Liver (tissue), 9 donors: ENCODE data around the gene C19orf53. TPM values are rescaled to one million over a fixed set of nuclear protein-coding genes. Genes with fewer than 3 reads are reported as not detected.

Source experiments
- DNase-seq: peaks from one replicate; pipeline ENCODE4 v3.0.0-alpha.2; 2017; ENCODE audit warnings: low spot score
- H3K27ac ChIP-seq, 2 donors: one replicate each; pipeline ENCODE4 v1.7.0; 2013; ENCODE audit warnings: inconsistent platforms in 2 of 2, low read length in 2 of 2, control low read depth in 1 of 2, low read depth in 1 of 2, mild to moderate bottlenecking in 1 of 2
- H3K27me3 ChIP-seq, 4 donors: one replicate each; pipeline versions ENCODE4 v1.6.1 to v1.7.0; 2013; ENCODE audit warnings: low read length in 3 of 4, inconsistent platforms in 1 of 4, mild to moderate bottlenecking in 1 of 4, moderate library complexity in 1 of 4; ENCODE audit not compliant: control insufficient read depth in 4 of 4, insufficient read depth in 4 of 4
- H3K36me3 ChIP-seq, 4 donors: one replicate each; pipeline versions ENCODE4 v1.6.1 to v1.7.0; 2013; ENCODE audit warnings: low read length in 3 of 4, mild to moderate bottlenecking in 3 of 4, low read depth in 1 of 4, moderate library complexity in 1 of 4; ENCODE audit not compliant: control insufficient read depth in 4 of 4, insufficient read depth in 3 of 4
- H3K4me1 ChIP-seq, 4 donors: one replicate each; pipeline versions ENCODE4 v1.6.1 to v1.7.0; 2013; ENCODE audit warnings: low read length in 3 of 4, mild to moderate bottlenecking in 3 of 4, moderate library complexity in 1 of 4; ENCODE audit not compliant: control insufficient read depth in 4 of 4, insufficient read depth in 4 of 4
- H3K4me3 ChIP-seq, 3 donors: one replicate each; pipeline versions ENCODE4 v1.6.1 to v1.7.0; 2013; ENCODE audit warnings: low read length in 3 of 3, control low read depth in 1 of 3, low read depth in 1 of 3, mild to moderate bottlenecking in 1 of 3
- H3K9ac ChIP-seq, 2 donors: one replicate each; pipeline ENCODE4 v1.7.0; 2013; ENCODE audit warnings: low read length in 2 of 2, mild to moderate bottlenecking in 2 of 2, moderate library complexity in 2 of 2, control low read depth in 1 of 2, low read depth in 1 of 2
- H3K9me3 ChIP-seq, 4 donors: one replicate each; pipeline versions ENCODE4 v1.6.1 to v1.7.0; 2013; ENCODE audit warnings: low read length in 3 of 4; ENCODE audit not compliant: control insufficient read depth in 4 of 4
- CTCF ChIP-seq: fragments of 150-350 bp; IDR thresholded peaks from 2 replicates; pipeline ENCODE4 v1.5.1; 2017; ENCODE audit warnings: improper control_type of control experiment, low read depth, low read length; ENCODE audit not compliant: missing input control
- EGR1 ChIP-seq, 2 donors: IDR thresholded peaks; 2 replicates each; pipeline ENCODE4 v1.6.1; 2016 to 2018; ENCODE audit warnings: antibody characterized with exemption in 2 of 2, low read depth in 2 of 2
- FOXA1 ChIP-seq: IDR thresholded peaks from 2 replicates; pipeline ENCODE4 v1.6.1; 2016; ENCODE audit warnings: antibody characterized with exemption
- FOXA2 ChIP-seq: IDR thresholded peaks from 2 replicates; pipeline ENCODE4 v1.6.1; 2016; ENCODE audit warnings: antibody characterized with exemption
- GABPA ChIP-seq, 2 donors: IDR thresholded peaks in 1 of 2; conservative IDR thresholded peaks in 1 of 2; 2 replicates each; pipeline ENCODE4 v1.6.1; 2016; ENCODE audit warnings: antibody characterized with exemption in 2 of 2, mild to moderate bottlenecking in 1 of 2, moderate library complexity in 1 of 2
- HNF4A ChIP-seq, 2 donors: conservative IDR thresholded peaks; 2 replicates each; pipeline ENCODE4 v1.6.1; 2016; ENCODE audit warnings: antibody characterized with exemption in 2 of 2, mild to moderate bottlenecking in 2 of 2
- HNF4G ChIP-seq: IDR thresholded peaks from 2 replicates; pipeline ENCODE4 v1.6.1; 2016; ENCODE audit warnings: antibody characterized with exemption
- JUND ChIP-seq, 2 donors: IDR thresholded peaks; 2 replicates each; pipeline ENCODE4 v1.6.1; 2016; ENCODE audit warnings: antibody characterized with exemption in 2 of 2
- NR2F2 ChIP-seq: IDR thresholded peaks from 2 replicates; pipeline ENCODE4 v1.6.1; 2016; ENCODE audit warnings: antibody characterized with exemption
- RAD21 ChIP-seq, 2 donors: IDR thresholded peaks; 2 replicates each; pipeline ENCODE4 v1.6.1; 2016; ENCODE audit warnings: antibody characterized with exemption in 2 of 2, mild to moderate bottlenecking in 2 of 2
- RXRA ChIP-seq, 2 donors: IDR thresholded peaks; 2 replicates each; pipeline ENCODE4 v1.6.1; 2017 to 2018; ENCODE audit warnings: antibody characterized with exemption in 2 of 2, mild to moderate bottlenecking in 1 of 2
- SP1 ChIP-seq: IDR thresholded peaks from 2 replicates; pipeline ENCODE4 v1.6.1; 2018; ENCODE audit warnings: antibody characterized with exemption, mild to moderate bottlenecking
- TAF1 ChIP-seq: conservative IDR thresholded peaks from 2 replicates; pipeline ENCODE4 v1.6.1; 2016; ENCODE audit warnings: antibody characterized with exemption, mild to moderate bottlenecking
- YY1 ChIP-seq: IDR thresholded peaks from 2 replicates; pipeline ENCODE4 v1.6.1; 2016; ENCODE audit warnings: antibody characterized with exemption, mild to moderate bottlenecking
- WGBS: extraction: QIAGEN DNeasy Blood & Tissue Kit; methylation state at CpG from one replicate; pipeline ENCODE4 v1.1.7; 2013; 5-methylcytosine and 5-hydroxymethylcytosine counted together
- polyA plus RNA-seq, 2 donors: library from polyadenylated mRNA; stranded (reverse) in 1 of 2; unstranded in 1 of 2; fragments of 200-250 nt in 1 of 2; fragments of >200 nt in 1 of 2; fragmentation: Nextera tagmentation in 1 of 2; extraction: Ambion mirVana in 1 of 2; gene quantifications; one replicate each; pipeline versions ENCODE4 v1.2.1 to v1.2.3, GENCODE V29; 2013 to 2015
- total RNA-seq, 2 donors: library from RNA; depleted of rRNA; stranded (reverse); fragments of >200 nt; gene quantifications; one replicate each; pipeline ENCODE4 v1.2.3, GENCODE V29; 2014
- TF ChIP-seq, protein P1 (sequence below): IDR thresholded peaks from 2 replicates; pipeline ENCODE4 v1.6.1; 2016; ENCODE audit warnings: antibody characterized with exemption, mild to moderate bottlenecking
- TF ChIP-seq, protein P2 (sequence below): IDR thresholded peaks from 2 replicates; pipeline ENCODE4 v1.6.1; 2016; ENCODE audit warnings: antibody characterized with exemption
- TF ChIP-seq, protein P3 (sequence below): IDR thresholded peaks from 2 replicates; pipeline ENCODE4 v1.6.1; 2016; ENCODE audit warnings: antibody characterized with exemption
- TF ChIP-seq, protein P4 (sequence below): IDR thresholded peaks from 2 replicates; pipeline ENCODE4 v1.6.1; 2016; ENCODE audit warnings: antibody characterized with exemption
- donor health status: healthy.
- donor health status: healthy.
- donor health status: healthy.
- donor health status: healthy.
- donor health status: healthy.

Gene C19orf53
- total and polyA plus RNA-seq, 4 donors: 18.5 to 88.5 (median 59.5) TPM

DNA sequence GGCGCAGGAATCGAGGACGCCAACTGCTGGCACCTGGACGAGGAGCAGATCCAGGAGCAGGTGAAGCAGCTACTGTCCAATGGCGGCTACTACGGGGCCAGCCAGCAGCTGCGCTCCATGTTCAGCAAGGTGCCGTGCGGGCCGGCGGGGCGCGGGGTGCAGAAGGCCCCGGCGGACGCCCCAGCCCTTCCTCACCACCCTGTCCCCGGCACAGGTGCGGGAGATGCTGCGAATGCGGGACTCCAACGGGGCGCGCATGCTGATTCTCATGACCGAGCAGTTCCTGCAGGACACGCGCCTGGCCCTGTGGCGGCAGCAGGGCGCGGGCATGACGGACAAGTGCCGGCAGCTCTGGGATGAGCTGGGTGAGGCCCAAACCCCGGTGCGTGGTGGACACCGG lies 34.6 kb downstream of the C19orf53 start:
- Histone ChIP-seq H3K27ac (no peak overlapping the region), H3K36me3 (peaks cover 0 to 3% (median 0%) of the 10 kb centered on the region in 4 donors), H3K27me3 (no peaks in the 10 kb centered on the region), H3K9me3 (no peaks in the 10 kb centered on the region), H3K9ac (no peak overlapping the region), H3K4me3 (no peak overlapping the region), H3K4me1 (no peaks in the 10 kb centered on the region)
- WGBS: 97% methylated on average over 34 of the region's 34 CpGs
- no peak for DNase-seq
- TF ChIP-seq FOXA1: no peak

GRCh38 chr19:13812544-13812943 lies 38.3 kb downstream of the C19orf53 start:
- Histone ChIP-seq H3K4me3 (no peak overlapping the region), H3K9me3 (no peaks in the 10 kb centered on the region), H3K36me3 (peaks cover 0 to 3% (median 0%) of the 10 kb centered on the region in 4 donors), H3K27ac (no peak overlapping the region), H3K27me3 (no peaks in the 10 kb centered on the region), H3K9ac (no peak overlapping the region), H3K4me1 (no peaks in the 10 kb centered on the region)
- TF ChIP-seq, protein P1, sequence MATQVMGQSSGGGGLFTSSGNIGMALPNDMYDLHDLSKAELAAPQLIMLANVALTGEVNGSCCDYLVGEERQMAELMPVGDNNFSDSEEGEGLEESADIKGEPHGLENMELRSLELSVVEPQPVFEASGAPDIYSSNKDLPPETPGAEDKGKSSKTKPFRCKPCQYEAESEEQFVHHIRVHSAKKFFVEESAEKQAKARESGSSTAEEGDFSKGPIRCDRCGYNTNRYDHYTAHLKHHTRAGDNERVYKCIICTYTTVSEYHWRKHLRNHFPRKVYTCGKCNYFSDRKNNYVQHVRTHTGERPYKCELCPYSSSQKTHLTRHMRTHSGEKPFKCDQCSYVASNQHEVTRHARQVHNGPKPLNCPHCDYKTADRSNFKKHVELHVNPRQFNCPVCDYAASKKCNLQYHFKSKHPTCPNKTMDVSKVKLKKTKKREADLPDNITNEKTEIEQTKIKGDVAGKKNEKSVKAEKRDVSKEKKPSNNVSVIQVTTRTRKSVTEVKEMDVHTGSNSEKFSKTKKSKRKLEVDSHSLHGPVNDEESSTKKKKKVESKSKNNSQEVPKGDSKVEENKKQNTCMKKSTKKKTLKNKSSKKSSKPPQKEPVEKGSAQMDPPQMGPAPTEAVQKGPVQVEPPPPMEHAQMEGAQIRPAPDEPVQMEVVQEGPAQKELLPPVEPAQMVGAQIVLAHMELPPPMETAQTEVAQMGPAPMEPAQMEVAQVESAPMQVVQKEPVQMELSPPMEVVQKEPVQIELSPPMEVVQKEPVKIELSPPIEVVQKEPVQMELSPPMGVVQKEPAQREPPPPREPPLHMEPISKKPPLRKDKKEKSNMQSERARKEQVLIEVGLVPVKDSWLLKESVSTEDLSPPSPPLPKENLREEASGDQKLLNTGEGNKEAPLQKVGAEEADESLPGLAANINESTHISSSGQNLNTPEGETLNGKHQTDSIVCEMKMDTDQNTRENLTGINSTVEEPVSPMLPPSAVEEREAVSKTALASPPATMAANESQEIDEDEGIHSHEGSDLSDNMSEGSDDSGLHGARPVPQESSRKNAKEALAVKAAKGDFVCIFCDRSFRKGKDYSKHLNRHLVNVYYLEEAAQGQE: no peak
- no peak for TF ChIP-seq TAF1
- TF ChIP-seq, protein P2, sequence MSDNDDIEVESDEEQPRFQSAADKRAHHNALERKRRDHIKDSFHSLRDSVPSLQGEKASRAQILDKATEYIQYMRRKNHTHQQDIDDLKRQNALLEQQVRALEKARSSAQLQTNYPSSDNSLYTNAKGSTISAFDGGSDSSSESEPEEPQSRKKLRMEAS: no peak
- no peak for TF ChIP-seq JUND (IDR thresholded peaks at IDR 0.05)
- TF ChIP-seq, protein P3, sequence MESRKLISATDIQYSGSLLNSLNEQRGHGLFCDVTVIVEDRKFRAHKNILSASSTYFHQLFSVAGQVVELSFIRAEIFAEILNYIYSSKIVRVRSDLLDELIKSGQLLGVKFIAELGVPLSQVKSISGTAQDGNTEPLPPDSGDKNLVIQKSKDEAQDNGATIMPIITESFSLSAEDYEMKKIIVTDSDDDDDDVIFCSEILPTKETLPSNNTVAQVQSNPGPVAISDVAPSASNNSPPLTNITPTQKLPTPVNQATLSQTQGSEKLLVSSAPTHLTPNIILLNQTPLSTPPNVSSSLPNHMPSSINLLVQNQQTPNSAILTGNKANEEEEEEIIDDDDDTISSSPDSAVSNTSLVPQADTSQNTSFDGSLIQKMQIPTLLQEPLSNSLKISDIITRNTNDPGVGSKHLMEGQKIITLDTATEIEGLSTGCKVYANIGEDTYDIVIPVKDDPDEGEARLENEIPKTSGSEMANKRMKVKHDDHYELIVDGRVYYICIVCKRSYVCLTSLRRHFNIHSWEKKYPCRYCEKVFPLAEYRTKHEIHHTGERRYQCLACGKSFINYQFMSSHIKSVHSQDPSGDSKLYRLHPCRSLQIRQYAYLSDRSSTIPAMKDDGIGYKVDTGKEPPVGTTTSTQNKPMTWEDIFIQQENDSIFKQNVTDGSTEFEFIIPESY: no peak
- no peak for TF ChIP-seq YY1
- TF ChIP-seq HNF4A (conservative IDR thresholded peaks at IDR 0.05): no peak
- no peak for TF ChIP-seq RAD21 (IDR thresholded peaks at IDR 0.05)
- TF ChIP-seq FOXA2: no peak
- WGBS: 94% methylated on average over 11 of the region's 11 CpGs
- DNase-seq: no peak

DNA sequence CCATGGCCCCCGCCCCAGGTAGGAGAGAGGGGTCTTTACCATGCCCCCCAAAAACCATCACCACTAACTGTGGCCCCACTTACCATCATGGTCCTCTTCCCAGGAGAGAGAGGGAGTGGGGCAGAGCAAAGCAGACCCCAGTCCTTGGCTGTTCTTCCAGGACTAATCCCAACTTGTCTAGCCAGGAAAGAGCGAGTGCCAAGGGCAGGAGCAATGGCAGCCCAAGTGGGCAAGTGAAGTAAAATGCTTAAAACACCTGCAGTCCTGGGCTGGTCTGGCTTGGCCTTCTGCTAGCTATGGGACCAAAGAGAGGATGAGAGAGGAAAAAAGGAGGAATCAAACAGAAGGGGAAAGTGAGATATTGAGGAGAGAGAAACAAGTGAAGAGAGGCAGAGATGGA lies 38.9 kb downstream of the C19orf53 start:
- no peak overlapping the region for H3K4me3 ChIP-seq
- H3K9ac ChIP-seq: no peak overlapping the region
- WGBS: 95% methylated on average over 2 of the region's 2 CpGs
- DNase-seq: no peak
- H3K9me3 ChIP-seq: no peaks in the 10 kb centered on the region
- H3K27ac ChIP-seq: no peak overlapping the region
- H3K36me3 ChIP-seq: peaks cover 0 to 3% (median 0%) of the 10 kb centered on the region in 4 donors
- TF ChIP-seq EGR1 (IDR thresholded peaks at IDR 0.05; ENCODE audit: low read depth in 2 of 2) (no peak), HNF4A (conservative IDR thresholded peaks at IDR 0.05) (no peak), FOXA1 (no peak), SP1 (no peak), RAD21 (IDR thresholded peaks at IDR 0.05) (no peak), JUND (IDR thresholded peaks at IDR 0.05) (no peak), CTCF (no peak), TAF1 (no peak), RXRA (IDR thresholded peaks at IDR 0.05) (no peak), YY1 (no peak), HNF4G (no peak), FOXA2 (no peak), NR2F2 (no peak), GABPA (IDR thresholded peaks at IDR 0.05 in 1 of 2, conservative IDR thresholded peaks at IDR 0.05 in 1 of 2) (no peak)
- TF ChIP-seq, protein P2: no peak
- TF ChIP-seq, protein P4, sequence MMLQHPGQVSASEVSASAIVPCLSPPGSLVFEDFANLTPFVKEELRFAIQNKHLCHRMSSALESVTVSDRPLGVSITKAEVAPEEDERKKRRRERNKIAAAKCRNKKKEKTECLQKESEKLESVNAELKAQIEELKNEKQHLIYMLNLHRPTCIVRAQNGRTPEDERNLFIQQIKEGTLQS: no peak
- TF ChIP-seq, protein P3: no peak
- no peaks in the 10 kb centered on the region for H3K27me3 ChIP-seq
- no peaks in the 10 kb centered on the region for H3K4me1 ChIP-seq
